ENCODE measurements around the gene SLC3A2.

- TF ChIP-seq CTCF (IDR thresholded peaks at IDR 0.05) = no peak
- TF ChIP-seq POLR2A (IDR thresholded peaks at IDR 0.05) = no peak
Measured at GRCh38 chr11:62835336-62835735, 45.4 kb upstream of the SLC3A2 start.
